OCI-LY1 (cell line): Measurements from ENCODE around the gene MIS18BP1.

Experiments
- H2AFZ ChIP-seq: fragments of 200-600 bp; sonication (generic), shearing (Covaris generic); 2 replicates; pipeline ENCODE4 v1.6.0; 2014; ENCODE audit warnings: antibody characterized with exemption, mild to moderate bottlenecking, low read length
- H3F3A ChIP-seq: fragments of 200-600 bp; sonication (generic), shearing (Covaris generic); 2 replicates; pipeline ENCODE4 v1.6.0; 2014; ENCODE audit warnings: mild to moderate bottlenecking, antibody characterized with exemption, low read length, moderate library complexity; ENCODE audit not compliant: insufficient read depth
- H3K27ac ChIP-seq: fragments of 200-600 bp; sonication (generic); 2 replicates; pipeline ENCODE4 v1.5.1; 2014; ENCODE audit warnings: low read length, mixed run types, mild to moderate bottlenecking, low read depth; ENCODE audit not compliant: poor library complexity, severe bottlenecking
- H3K27me3 ChIP-seq: fragments of 200-600 bp; sonication (generic); 2 replicates; pipeline ENCODE4 v1.6.0; 2014; ENCODE audit warnings: antibody characterized with exemption, mild to moderate bottlenecking, low read length, moderate library complexity; ENCODE audit not compliant: insufficient read depth
- H3K36me3 ChIP-seq: fragments of 200-600 bp; sonication (generic); 2 replicates; pipeline ENCODE4 v1.6.1; 2014; ENCODE audit warnings: mild to moderate bottlenecking, antibody characterized with exemption, low read length, moderate library complexity, mixed read lengths; ENCODE audit not compliant: insufficient read depth
- H3K4me1 ChIP-seq: fragments of 200-600 bp; sonication (generic); 2 replicates; pipeline ENCODE4 v1.5.1; 2014; ENCODE audit warnings: mild to moderate bottlenecking, low read length, moderate library complexity; ENCODE audit not compliant: insufficient read depth, severe bottlenecking
- H3K4me2 ChIP-seq: fragments of 200-600 bp; sonication (generic), shearing (Covaris generic); 2 replicates; pipeline ENCODE4 v1.6.1; 2014; ENCODE audit warnings: low read length
- H3K4me3 ChIP-seq: fragments of 200-600 bp; sonication (generic); 2 replicates; pipeline ENCODE4 v1.5.1; 2014; ENCODE audit warnings: low read length, low read depth, mild to moderate bottlenecking, mixed read lengths; ENCODE audit not compliant: poor library complexity, severe bottlenecking
- H3K79me2 ChIP-seq: fragments of 200-600 bp; shearing (Covaris generic); 2 replicates; pipeline ENCODE4 v1.6.1; 2016; ENCODE audit warnings: mixed run types, low read length, mixed read lengths; ENCODE audit not compliant: insufficient read depth
- H3K9ac ChIP-seq: fragments of 200-600 bp; sonication (generic), shearing (Covaris generic); 2 replicates; pipeline ENCODE4 v1.6.1; 2014; ENCODE audit warnings: mild to moderate bottlenecking, low read length, mixed read lengths
- H3K9me2 ChIP-seq: fragments of 200-600 bp; sonication (generic), shearing (Covaris generic); 2 replicates; pipeline ENCODE4 v1.6.1; 2014; ENCODE audit warnings: low read depth, mild to moderate bottlenecking, low read length, mixed read lengths
- H3K9me3 ChIP-seq: fragments of 200-600 bp; shearing (Covaris generic); 2 replicates; pipeline ENCODE4 v1.6.1; 2014; ENCODE audit warnings: low read length, mixed read lengths
- H4K20me1 ChIP-seq: fragments of 200-600 bp; sonication (generic), shearing (Covaris generic); 2 replicates; pipeline ENCODE4 v1.6.0; 2016; ENCODE audit warnings: mild to moderate bottlenecking, low read length; ENCODE audit not compliant: insufficient read depth
- CTCF ChIP-seq: fragments of 200-600 bp; sonication (generic), shearing (Covaris generic); IDR thresholded peaks from 2 replicates; pipeline ENCODE4 v1.5.1; 2017; ENCODE audit warnings: mild to moderate bottlenecking, antibody characterized with exemption, low read length, moderate library complexity, mixed read lengths
- EZH2 ChIP-seq: fragments of 200-600 bp; sonication (generic), shearing (Covaris generic); IDR thresholded peaks from 2 replicates; pipeline ENCODE4 v1.8.0; 2017; ENCODE audit warnings: borderline replicate concordance, mixed run types, mild to moderate bottlenecking, antibody characterized with exemption, low read length, moderate library complexity, mixed read lengths

Gene MIS18BP1

GRCh38 chr14:45247427-45247826 is 5.6 kb downstream of the MIS18BP1 start:
- Histone ChIP-seq H3K4me1 (peaks cover 38% of the 10 kb centered on the region), H3K4me2 (no peak overlapping the region), H3K9ac (no peak overlapping the region), H2AFZ (no peak overlapping the region), H4K20me1 (no peaks in the 10 kb centered on the region), H3K9me2 (no peaks in the 10 kb centered on the region), H3K79me2 (peaks cover 100% of the 10 kb centered on the region), H3K27me3 (no peaks in the 10 kb centered on the region), H3K9me3 (no peaks in the 10 kb centered on the region), H3K36me3 (peaks cover 52% of the 10 kb centered on the region), H3K27ac (no peak overlapping the region), H3F3A (no peaks in the 10 kb centered on the region), H3K4me3 (no peak overlapping the region)
- TF ChIP-seq EZH2: no peak
- no peak for TF ChIP-seq CTCF

GRCh38 chr14:45246691-45247090 is 6.3 kb downstream of the MIS18BP1 start:
- Histone ChIP-seq H3K4me2 (no peak overlapping the region), H4K20me1 (no peaks in the 10 kb centered on the region), H3K9me3 (no peaks in the 10 kb centered on the region), H3K27me3 (no peaks in the 10 kb centered on the region), H3K79me2 (peaks cover 100% of the 10 kb centered on the region), H3K27ac (no peak overlapping the region), H2AFZ (no peak overlapping the region), H3K4me3 (no peak overlapping the region), H3K9me2 (no peaks in the 10 kb centered on the region), H3K4me1 (peaks cover 38% of the 10 kb centered on the region), H3K36me3 (peaks cover 59% of the 10 kb centered on the region), H3K9ac (no peak overlapping the region), H3F3A (no peaks in the 10 kb centered on the region)
- TF ChIP-seq CTCF: no peak
- no peak for TF ChIP-seq EZH2

GRCh38 chr14:45246151-45246550 is 6.9 kb downstream of the MIS18BP1 start:
- TF ChIP-seq CTCF (no peak), EZH2 (no peak)
- peaks cover 64% of the 10 kb centered on the region for H3K36me3 ChIP-seq
- no peaks in the 10 kb centered on the region for H3K9me3 ChIP-seq
- no peak overlapping the region for H3K4me3 ChIP-seq
- H2AFZ ChIP-seq: no peak overlapping the region
- no peak overlapping the region for H3K27ac ChIP-seq
- no peaks in the 10 kb centered on the region for H3K27me3 ChIP-seq
- H3K79me2 ChIP-seq: peaks cover 100% of the 10 kb centered on the region
- no peak overlapping the region for H3K4me2 ChIP-seq
- H4K20me1 ChIP-seq: no peaks in the 10 kb centered on the region
- H3K9ac ChIP-seq: no peak overlapping the region
- peaks cover 34% of the 10 kb centered on the region for H3K4me1 ChIP-seq
- no peaks in the 10 kb centered on the region for H3K9me2 ChIP-seq
- H3F3A ChIP-seq: no peaks in the 10 kb centered on the region
